Endothelial cell of umbilical vein (primary cell): ENCODE results near the gene SOCS3. TPM values are rescaled to one million over a fixed set of nuclear protein-coding genes. Genes with fewer than 3 reads are reported as not detected.

ENCODE experiments used
- BruUV-seq: library from RNA; stranded (reverse); fragments of 400-500 nt; replicated peaks from 2 replicates; lab custom pipeline; 2021; lab: Mats Ljungman, UMichigan
- CTCF ChIA-PET: fragments of 300-600, 350-600 bp; sonication (Branson Sonifier 250); formaldehyde crosslinking; loops from one replicate; lab custom pipeline; 2021; ENCODE audit warnings: antibody characterized with exemption, inconsistent platforms; lab: Charles Lee
- POLR2A ChIA-PET: fragments of 300-600, 350-600 bp; sonication (Branson Sonifier 250); formaldehyde crosslinking; loops from one replicate; lab custom pipeline; 2021; ENCODE audit warnings: antibody characterized with exemption, inconsistent platforms; lab: Charles Lee
- DNase-seq: peaks from one replicate; pipeline ENCODE4 v3.0.0-alpha.2; 2011; ENCODE audit warnings: low read depth, low spot score
- FAIRE-seq: peaks from 2 replicates; lab custom pipeline; 2011; peaks lifted over from hg19 to GRCh38; lab: Jason Lieb, UNC
- H2AFZ ChIP-seq: 2 replicates; pipeline ENCODE4 v1.6.0; 2012; ENCODE audit warnings: low read depth, low read length, control low read depth, inconsistent platforms
- H3K27ac ChIP-seq: 2 replicates; pipeline ENCODE4 v1.5.1; 2011; ENCODE audit warnings: low read depth, mild to moderate bottlenecking, control low read depth, low read length, moderate library complexity; ENCODE audit not compliant: insufficient read depth
- H3K27me3 ChIP-seq, 2 experiments: 2 replicates each; pipeline versions ENCODE4 v1.6.0 to v1.6.1; 2011; ENCODE audit warnings: low read length in 2 of 2, mixed read lengths in 1 of 2; ENCODE audit not compliant: control insufficient read depth in 2 of 2, insufficient read depth in 2 of 2
- H3K36me3 ChIP-seq, 2 experiments: 2 replicates in 1 of 2; 3 replicates in 1 of 2; pipeline ENCODE4 v1.5.1; 2011; ENCODE audit warnings: low read length in 2 of 2, mild to moderate bottlenecking in 1 of 2, moderate library complexity in 1 of 2; ENCODE audit not compliant: control insufficient read depth in 2 of 2, insufficient read depth in 2 of 2; ENCODE audit errors: extremely low read depth in 1 of 2
- H3K4me1 ChIP-seq: 3 replicates; pipeline ENCODE4 v1.5.1; 2011; ENCODE audit warnings: mild to moderate bottlenecking, low read length; ENCODE audit not compliant: control insufficient read depth, insufficient read depth; ENCODE audit errors: extremely low read depth
- H3K4me2 ChIP-seq: 2 replicates; pipeline ENCODE4 v1.6.1; 2011; ENCODE audit warnings: low read length, control low read depth, mixed read lengths; ENCODE audit not compliant: insufficient read depth
- H3K4me3 ChIP-seq, 3 experiments: fragments of 200-600 bp in 1 of 3; sonication (generic), shearing (Covaris generic) in 1 of 3; replicated peaks in 1 of 3; 2 replicates each; pipeline ENCODE4 v1.5.1; 2011 to 2016; ENCODE audit warnings: control low read depth in 3 of 3, low read length in 3 of 3, mild to moderate bottlenecking in 2 of 3, inconsistent platforms in 1 of 3, low read depth in 1 of 3, moderate library complexity in 1 of 3; ENCODE audit not compliant: insufficient read depth in 1 of 3
- H3K79me2 ChIP-seq: 2 replicates; pipeline ENCODE4 v1.6.0; 2012; ENCODE audit warnings: low read length, inconsistent platforms; ENCODE audit not compliant: control insufficient read depth, insufficient read depth
- H3K9ac ChIP-seq: replicated peaks from 2 replicates; pipeline ENCODE3; 2011; ENCODE audit warnings: low read length, control low read depth; ENCODE audit not compliant: insufficient read depth; ENCODE audit errors: extremely low read depth
- H3K9me1 ChIP-seq: replicated peaks from 3 replicates; pipeline ENCODE4 v1.6.0; 2011; ENCODE audit warnings: mild to moderate bottlenecking, low read length; ENCODE audit not compliant: control insufficient read depth, insufficient read depth; ENCODE audit errors: extremely low read depth
- H3K9me3 ChIP-seq: replicated peaks from 2 replicates; pipeline ENCODE4 v1.5.1; 2012; ENCODE audit warnings: low read length, inconsistent platforms; ENCODE audit not compliant: control insufficient read depth, insufficient read depth
- H4K20me1 ChIP-seq: replicated peaks from 2 replicates; pipeline ENCODE3; 2011; ENCODE audit warnings: mild to moderate bottlenecking, low read length; ENCODE audit not compliant: control insufficient read depth, insufficient read depth; ENCODE audit errors: extremely low read depth
- EZH2 ChIP-seq: IDR thresholded peaks from 2 replicates; pipeline ENCODE4 v1.6.1; 2012; ENCODE audit warnings: borderline replicate concordance, low read depth, mild to moderate bottlenecking, moderate library complexity, low read length, inconsistent platforms; ENCODE audit not compliant: severe bottlenecking
- FOS ChIP-seq: IDR thresholded peaks from 2 replicates; pipeline ENCODE4 v1.6.1; 2011; ENCODE audit warnings: mild to moderate bottlenecking, low read length, moderate library complexity, borderline replicate concordance; ENCODE audit not compliant: insufficient read depth
- GATA2 ChIP-seq: IDR thresholded peaks from 2 replicates; pipeline ENCODE4 v1.7.0; 2011; ENCODE audit warnings: low read depth, mild to moderate bottlenecking, moderate library complexity, mixed read lengths, low read length; ENCODE audit not compliant: insufficient read length, insufficient read depth
- JUN ChIP-seq: IDR thresholded peaks from 2 replicates; pipeline ENCODE4 v1.6.1; 2011; ENCODE audit warnings: borderline replicate concordance, low read depth; ENCODE audit not compliant: insufficient read length, insufficient read depth
- MYC ChIP-seq: IDR thresholded peaks from one replicate; pipeline ENCODE4 v1.6.1; 2011; ENCODE audit warnings: mild to moderate bottlenecking, low read depth, low read length
- POLR2AphosphoS5 ChIP-seq: IDR thresholded peaks from 2 replicates; pipeline ENCODE4 v1.6.1; 2012; ENCODE audit warnings: low read depth, mild to moderate bottlenecking, control low read depth, low read length, moderate library complexity; ENCODE audit not compliant: insufficient read depth
- dilution Hi-C: fragments of 300-500 bp; cut with MboI; formaldehyde crosslinking; loops from one replicate; pipeline ENCODE4 v1.15.0; 2019; ENCODE audit warnings: low sequenced_read_pairs; ENCODE audit not compliant: extremely low pct_ligation_motif_present
- intact Hi-C: fragments of 100-400 bp; cut with micrococcal nuclease; formaldehyde crosslinking; loops from one replicate; pipeline ENCODE4 v1.10.0; 2022
- polyA plus RNA-seq, 4 experiments: library from polyadenylated mRNA; depleted of rRNA in 3 of 4; stranded (reverse) in 3 of 4; unstranded in 1 of 4; fragments of >200 nt; gene quantifications; 2 replicates each; pipeline versions ENCODE4 v1.2.1 to v1.2.3, GENCODE V29; 2011 to 2012; ENCODE audit warnings: missing spikeins in 1 of 4
- total RNA-seq: library from RNA; stranded (reverse); gene quantifications from 2 replicates; pipeline ENCODE4 v1.2.3, GENCODE V29; 2021

The SOCS3 gene
- total and polyA plus RNA-seq, 2 donors (not counting 3 experiments of a cell fraction or from before 2014, with no cell fraction given): 6.2 to 14.3 TPM

GRCh38 chr17:78375401-78376151, 15.7 kb upstream of the SOCS3 start:
- BruUV-seq: TSS peak; percentile 28
- DNase-seq: peak; percentile 73
- ChIA-PET CTCF (interaction anchor here (1.0 to 2.8 kb wide), 6 partner anchors 11 to 332 kb away, joined by 3 to 36 read pairs (median 6); no protein-coding TSS in a partner anchor), POLR2A (interaction anchor here (1.5 kb wide), 1 partner anchor 15 kb away, joined by 6 read pairs; the partner anchor contains the start of gene SOCS3)
- Histone ChIP-seq H4K20me1 (no peaks in the 10 kb centered on the region), H3K27me3 (no peaks in the 10 kb centered on the region), H3K9me1 (no peaks in the 10 kb centered on the region), H3K4me3 (no peak overlapping the region), H3K9me3 (no peaks in the 10 kb centered on the region), H3K27ac (peak overlapping the region; percentile 92), H2AFZ (no peak overlapping the region), H3K36me3 (no peaks in the 10 kb centered on the region), H3K79me2 (peaks cover 11% of the 10 kb centered on the region), H3K4me2 (peak overlapping the region; percentile 13), H3K4me1 (peaks cover 41% of the 10 kb centered on the region), H3K9ac (peak overlapping the region; percentile 65)
- dilution Hi-C loops (no loop called here), intact Hi-C loops (loop anchor here (2.0 kb wide), 1 partner anchor 33 kb away; no protein-coding TSS in a partner anchor)
- TF ChIP-seq JUN (peak; percentile 52), FOS (peak; percentile 33), GATA2 (no peak)
- FAIRE-seq: no peak

- BruUV-seq: no TSS peak
- peak overlapping the region; percentile 92 for H3K27ac ChIP-seq
- no peaks in the 10 kb centered on the region for H4K20me1 ChIP-seq
- TF ChIP-seq GATA2 (no peak), EZH2 (no peak), JUN (peak; percentile 76), POLR2AphosphoS5 (peak; percentile 56), MYC (no peak), FOS (peak; percentile 88)
- ChIA-PET POLR2A (interaction anchor here (1.5 kb wide), 1 partner anchor 14 kb away, joined by 6 read pairs; the partner anchor contains the start of gene SOCS3), CTCF (interaction anchor here (1.0 to 2.8 kb wide), 7 partner anchors 11 to 333 kb away, joined by 3 to 36 read pairs (median 4); no protein-coding TSS in a partner anchor)
- no peaks in the 10 kb centered on the region for H3K36me3 ChIP-seq
- H3K9me3 ChIP-seq: no peaks in the 10 kb centered on the region
- intact Hi-C loops (loop anchor here (1.0 to 2.0 kb wide), 3 partner anchors 9 to 32 kb away; partner anchors contain the start of gene SOCS3), dilution Hi-C loops (no loop called here)
- FAIRE-seq (peak; percentile 99), DNase-seq (peak; percentile 95)
- H3K27me3 ChIP-seq: no peaks in the 10 kb centered on the region
- no peaks in the 10 kb centered on the region for H3K9me1 ChIP-seq
- H3K4me1 ChIP-seq: peaks cover 33% of the 10 kb centered on the region
- H3K4me3 ChIP-seq: no peak overlapping the region
- peak overlapping the region; percentile 65 for H3K9ac ChIP-seq
- peak overlapping the region; percentile 28 for H3K4me2 ChIP-seq
- peaks cover 3% of the 10 kb centered on the region for H3K79me2 ChIP-seq
- peak overlapping the region; percentile 16 for H2AFZ ChIP-seq
Observed at GRCh38 chr17:78374631-78375274, 14.9 kb upstream of the SOCS3 start.
